ENCODE data around the gene FAM120C. TPM values are rescaled to one million over a fixed set of nuclear protein-coding genes. Genes with fewer than 3 reads are reported as not detected.

The FAM120C gene
- total and polyA plus RNA-seq, 5 donors = 3.0 to 9.8 (median 7.8) TPM

DNA sequence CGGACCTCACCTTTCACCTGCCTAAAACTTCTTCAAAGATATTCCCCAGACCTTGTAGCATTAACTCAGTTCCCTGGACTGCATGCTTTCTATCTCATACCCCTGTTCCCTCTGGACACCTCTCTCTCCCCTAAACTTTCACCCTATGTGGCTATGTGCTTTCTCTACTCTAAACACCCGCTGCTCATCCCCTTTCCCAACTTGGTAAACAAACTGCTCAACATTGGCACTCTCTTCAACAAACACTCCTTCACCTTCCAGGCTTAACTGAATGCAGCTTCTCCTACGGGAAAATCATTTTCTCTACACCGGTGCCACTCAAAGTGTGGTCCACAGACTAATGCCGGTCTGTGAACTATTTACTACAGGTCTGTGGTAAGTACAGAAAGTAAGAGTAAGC lies 158.7 kb downstream of the FAM120C start:
- intact Hi-C loops (cut with DNase I) = no loop called here
- WGBS = 92% methylated on average over 5 of the region's 5 CpGs
- no peak overlapping the region for H3K27ac ChIP-seq (ENCODE audit: low read length)
- DNase-seq = no peak
- H3K27me3 ChIP-seq (ENCODE audit: control insufficient read depth, insufficient read depth) = no peaks in the 10 kb centered on the region
- H3K4me3 ChIP-seq (ENCODE audit: low read length) = no peak overlapping the region
- no peak for ATAC-seq
- H3K4me1 ChIP-seq (ENCODE audit: control insufficient read depth, insufficient read depth, low read length) = no peaks in the 10 kb centered on the region
- H3K9me3 ChIP-seq (ENCODE audit: control insufficient read depth, low read length) = no peaks in the 10 kb centered on the region

Other genes starting within 250 kb of the FAM120C start
- 10 to 100 TPM; 13.4 to 13.8 (median 13.6) TPM for gene PHF8, start 138.8 kb downstream of the FAM120C start, total RNA-seq
- gene PHF8, start 138.8 kb downstream of the FAM120C start, polyA plus RNA-seq = 6.0 TPM
- gene WNK3, start 174.8 kb upstream of the FAM120C start, total RNA-seq = 1 to 10 TPM; 2.1 to 4.3 (median 2.7) TPM
- gene WNK3, start 174.8 kb upstream of the FAM120C start, polyA plus RNA-seq = 0.45 TPM